Sigmoid colon (tissue), 7 donors: ENCODE data around the gene MPP1. TPM values are rescaled to one million over a fixed set of nuclear protein-coding genes. Genes with fewer than 3 reads are reported as not detected.

Experiments
- DNase-seq: peaks from one replicate; pipeline ENCODE4 v3.0.0-alpha.2; 2019
- H3K27ac ChIP-seq, 4 donors: fragments of 200-600 bp; sonication (generic); one replicate each; pipeline ENCODE4 v1.5.1; 2016 to 2019; ENCODE audit warnings: mild to moderate bottlenecking in 1 of 4
- H3K27me3 ChIP-seq, 3 donors: fragments of 200-600 bp; sonication (generic); one replicate each; pipeline ENCODE4 v1.5.1; 2019; ENCODE audit warnings: mild to moderate bottlenecking in 1 of 3
- H3K36me3 ChIP-seq, 4 donors: fragments of 200-600 bp; sonication (generic); one replicate each; pipeline ENCODE4 v1.5.1; 2016 to 2019
- H3K4me1 ChIP-seq, 4 donors: fragments of 200-600 bp; sonication (generic); one replicate each; pipeline ENCODE4 v1.5.1; 2017 to 2019
- H3K4me3 ChIP-seq, 4 donors: fragments of 200-600 bp; sonication (generic); one replicate each; pipeline ENCODE4 v1.5.1; 2017 to 2019; ENCODE audit warnings: mild to moderate bottlenecking in 2 of 4, moderate library complexity in 1 of 4
- H3K9me3 ChIP-seq, 4 donors: fragments of 200-600 bp in 3 of 4; sonication (generic) in 3 of 4; one replicate each; pipeline versions ENCODE4 v1.5.1 to v1.6.1; 2013 to 2019
- CTCF ChIP-seq, 4 experiments: fragments of 450-650 bp in 3 of 4; fragments of 200-600 bp in 1 of 4; IDR thresholded peaks; one replicate each; pipeline ENCODE4 v1.5.1; 2016 to 2019; ENCODE audit warnings: antibody characterized with exemption in 4 of 4, mild to moderate bottlenecking in 3 of 4, moderate library complexity in 2 of 4
- EP300 ChIP-seq, 4 donors: sonication (generic); formaldehyde crosslinking; IDR thresholded peaks; one replicate each; pipeline ENCODE4 v1.6.1; 2017; ENCODE audit warnings: antibody characterized with exemption in 4 of 4
- POLR2A ChIP-seq, 2 donors: fragments of 450-650 bp; IDR thresholded peaks; one replicate each; pipeline ENCODE4 v1.6.1; 2016; ENCODE audit warnings: antibody characterized with exemption in 2 of 2, mild to moderate bottlenecking in 2 of 2, moderate library complexity in 2 of 2
- POLR2AphosphoS5 ChIP-seq, 4 donors: sonication (generic); formaldehyde crosslinking; IDR thresholded peaks; one replicate each; pipeline ENCODE4 v1.6.1; 2017; ENCODE audit warnings: antibody characterized with exemption in 4 of 4
- WGBS, 2 donors: extraction: QIAGEN DNeasy Blood & Tissue Kit; methylation state at CpG; one replicate each; pipeline ENCODE4 v1.1.7; 2013; 5-methylcytosine and 5-hydroxymethylcytosine counted together
- intact Hi-C: fragments of 100-400 bp; cut with DNase I; formaldehyde crosslinking; loops from one replicate; pipeline ENCODE4 v1.15.1; 2023
- polyA plus RNA-seq, 3 donors: library from polyadenylated mRNA; stranded (reverse); fragments of 200-250 nt; gene quantifications; one replicate each; pipeline ENCODE4 v1.2.3, GENCODE V29; 2013
- total RNA-seq, 4 donors: library from RNA; depleted of rRNA; stranded (reverse); fragments of >200 nt; gene quantifications; one replicate each; pipeline ENCODE4 v1.1.0, GENCODE V29; 2016
- donor health status: healthy with polysubstance abuse.
- donor health status: Bipolar disorder and iron deficiency.
- donor health status: healthy.

MPP1 gene
- total and polyA plus RNA-seq, 7 donors: 16.4 to 36.7 (median 27.2) TPM

GRCh38 chrX:154791467-154791866, 13.8 kb downstream of the MPP1 start:
- no peaks in the 10 kb centered on the region for H3K4me1 ChIP-seq
- no peaks in the 10 kb centered on the region for H3K9me3 ChIP-seq
- no peak for DNase-seq
- WGBS, 2 donors: 59 to 73% methylated on average over 4 of the region's 4 CpGs
- H3K36me3 ChIP-seq: no peaks in the 10 kb centered on the region
- TF ChIP-seq EP300 (IDR thresholded peaks at IDR 0.05) (no peak), POLR2A (IDR thresholded peaks at IDR 0.05) (no peak), POLR2AphosphoS5 (IDR thresholded peaks at IDR 0.05) (no peak), CTCF (IDR thresholded peaks at IDR 0.05) (no peak)
- intact Hi-C loops: no loop called here
- H3K27me3 ChIP-seq: no peaks in the 10 kb centered on the region
- no peak overlapping the region for H3K27ac ChIP-seq
- H3K4me3 ChIP-seq: no peak overlapping the region

- H3K9me3 ChIP-seq: no peaks in the 10 kb centered on the region
- intact Hi-C loops: no loop called here
- no peak overlapping the region for H3K4me3 ChIP-seq
- peaks cover 0 to 8% (median 0%) of the 10 kb centered on the region in 4 donors for H3K36me3 ChIP-seq
- whole genome bisulfite sequencing, 2 donors: 73 to 93% methylated on average over 6 of the region's 6 CpGs
- TF ChIP-seq EP300 (IDR thresholded peaks at IDR 0.05): no peak
- no peak for TF ChIP-seq CTCF (IDR thresholded peaks at IDR 0.05)
- no peak for TF ChIP-seq POLR2AphosphoS5 (IDR thresholded peaks at IDR 0.05)
- TF ChIP-seq POLR2A (IDR thresholded peaks at IDR 0.05): no peak
- no peaks in the 10 kb centered on the region for H3K4me1 ChIP-seq
- H3K27me3 ChIP-seq: no peaks in the 10 kb centered on the region
- H3K27ac ChIP-seq: no peak overlapping the region
- DNase-seq: no peak
Measured at GRCh38 chrX:154785716-154786115, 19.6 kb downstream of the MPP1 start.

- intact Hi-C loops: no loop called here
- Histone ChIP-seq H3K4me1 (no peaks in the 10 kb centered on the region), H3K9me3 (no peaks in the 10 kb centered on the region), H3K36me3 (peaks cover 0 to 8% (median 0%) of the 10 kb centered on the region in 4 donors), H3K27ac (no peak overlapping the region), H3K4me3 (no peak overlapping the region), H3K27me3 (no peaks in the 10 kb centered on the region)
- 80 to 86% methylated on average over 13 of the region's 13 CpGs for WGBS, 2 donors
- no peak for TF ChIP-seq POLR2A (IDR thresholded peaks at IDR 0.05)
- no peak for TF ChIP-seq EP300 (IDR thresholded peaks at IDR 0.05)
- TF ChIP-seq POLR2AphosphoS5 (IDR thresholded peaks at IDR 0.05): no peak
- TF ChIP-seq CTCF (IDR thresholded peaks at IDR 0.05): no peak
- DNase-seq: no peak
Measured at GRCh38 chrX:154784149-154784995, 20.9 kb downstream of the MPP1 start.

- Histone ChIP-seq H3K27ac (no peak overlapping the region), H3K9me3 (no peaks in the 10 kb centered on the region), H3K4me1 (no peaks in the 10 kb centered on the region), H3K36me3 (peaks cover 0 to 27% (median 2%) of the 10 kb centered on the region in 4 donors), H3K4me3 (no peak overlapping the region), H3K27me3 (no peaks in the 10 kb centered on the region)
- no peak for DNase-seq
- intact Hi-C loops: no loop called here
- no peak for TF ChIP-seq POLR2AphosphoS5 (IDR thresholded peaks at IDR 0.05)
- TF ChIP-seq CTCF (IDR thresholded peaks at IDR 0.05): no peak
- TF ChIP-seq EP300 (IDR thresholded peaks at IDR 0.05): no peak
- no peak for TF ChIP-seq POLR2A (IDR thresholded peaks at IDR 0.05)
- 94 to 97% methylated on average over 9 of the region's 9 CpGs for WGBS, 2 donors
Measured at GRCh38 chrX:154780968-154781367, 24.3 kb downstream of the MPP1 start.
